Tibial nerve (tissue), 4 donors: ENCODE measurements around the gene VWCE.

ENCODE experiments used
- CTCF ChIP-seq, 5 experiments: fragments of 200-600 bp in 3 of 5; fragments of 450-650 bp in 2 of 5; sonication (generic) in 3 of 5; IDR thresholded peaks; one replicate each; pipeline ENCODE4 v1.5.1; 2016 to 2019; ENCODE audit warnings: antibody characterized with exemption in 5 of 5, mild to moderate bottlenecking in 3 of 5, moderate library complexity in 2 of 5
- EP300 ChIP-seq, 2 donors: sonication (generic); formaldehyde crosslinking; IDR thresholded peaks; one replicate each; pipeline ENCODE4 v1.6.1; 2017; ENCODE audit warnings: antibody characterized with exemption in 2 of 2, mild to moderate bottlenecking in 1 of 2
- POLR2A ChIP-seq, 2 donors: fragments of 450-650 bp; IDR thresholded peaks; one replicate each; pipeline ENCODE4 v1.6.1; 2017; ENCODE audit warnings: antibody characterized with exemption in 2 of 2, mild to moderate bottlenecking in 2 of 2, moderate library complexity in 2 of 2

GRCh38 chr11:61334434-61335354 lies 39.6 kb upstream of the VWCE start:
- TF ChIP-seq EP300 (IDR thresholded peaks at IDR 0.05) (no peak), POLR2A (IDR thresholded peaks at IDR 0.05) (no peak), CTCF (IDR thresholded peaks at IDR 0.05) (no peak)
